ENCODE measurements around the gene FAM167B.
"Not testable (repeated sequence)": the region's sequence is repeated elsewhere in the genome, so short reads cannot be mapped to it uniquely, and the experiment has no call there.

The FAM167B gene

GRCh38 chr1:32263236-32263593 lies 16.2 kb downstream of the FAM167B start:
- not testable (repeated sequence) for DNase-seq (ENCODE audit: low read depth)

- no peak for DNase-seq (ENCODE audit: low read depth)
These were observed 16.7 kb downstream of the FAM167B start for GRCh38 chr1:32263744-32264143.

- DNase-seq (ENCODE audit: low read depth), result no peak
These were observed 18.8 kb downstream of the FAM167B start for GRCh38 chr1:32265846-32266245.

GRCh38 chr1:32266921-32267591 lies 20.0 kb downstream of the FAM167B start:
- no peak for DNase-seq (ENCODE audit: low read depth)

- DNase-seq (ENCODE audit: low read depth), result no peak
These were observed 22.7 kb downstream of the FAM167B start for GRCh38 chr1:32269744-32270143.

- DNase-seq (ENCODE audit: low read depth), result no peak
These were observed 25.8 kb downstream of the FAM167B start for GRCh38 chr1:32272557-32273390.

GRCh38 chr1:32273391-32274208 lies 26.6 kb downstream of the FAM167B start:
- peak; percentile 80 for DNase-seq (ENCODE audit: low read depth)

GRCh38 chr1:32274646-32275340 lies 27.8 kb downstream of the FAM167B start:
- DNase-seq (ENCODE audit: low read depth), result no peak

- no peak for DNase-seq (ENCODE audit: low read depth)
These were observed 28.4 kb downstream of the FAM167B start for GRCh38 chr1:32275424-32275823.

- no peak for DNase-seq (ENCODE audit: low read depth)
These were observed 29.2 kb downstream of the FAM167B start for GRCh38 chr1:32276032-32276782.

GRCh38 chr1:32284777-32285176 lies 37.8 kb downstream of the FAM167B start:
- DNase-seq (ENCODE audit: low read depth), result not testable (repeated sequence)

- DNase-seq (ENCODE audit: low read depth), result no peak
These were observed 38.6 kb downstream of the FAM167B start for GRCh38 chr1:32285658-32286057.

- DNase-seq (ENCODE audit: low read depth), result no peak
These were observed 39.7 kb downstream of the FAM167B start for GRCh38 chr1:32286763-32287162.

- no peak for DNase-seq (ENCODE audit: low read depth)
These were observed 42.2 kb downstream of the FAM167B start for GRCh38 chr1:32289256-32289655.

GRCh38 chr1:32291145-32291707 lies 44.2 kb downstream of the FAM167B start:
- no peak for DNase-seq (ENCODE audit: low read depth)

GRCh38 chr1:32291708-32292538 lies 44.9 kb downstream of the FAM167B start, which contains the start of gene HDAC1:
Gene HDAC1 (plus strand): TSS chr1:32292083. CDS start chr1:32292170, 87 bp downstream.
- peak; percentile 97 for DNase-seq (ENCODE audit: low read depth)

- not testable (repeated sequence) for DNase-seq (ENCODE audit: low read depth)
These were observed 51.2 kb downstream of the FAM167B start for GRCh38 chr1:32298211-32298610.

Data from activated gamma-delta T cell treated with anti-CD3 and anti-CD28 coated beads, Interleukin-2, amount 50 U/mL, for 16 hours (primary cell).